RWPE2 (cell line): Measurements from ENCODE around the gene ARID5B.

Source experiments
- ATAC-seq: fragments of 200-7000 bp; cut with Tn5 transposase; 3 replicates; pipeline ENCODE4 v1.9.1; 2021; ENCODE audit warnings: low read depth
- DNase-seq: peaks from one replicate; pipeline ENCODE4 v3.0.0-alpha.2; 2020; ENCODE audit warnings: low spot score
- H3K27ac ChIP-seq: fragments of 450-650 bp; 2 replicates; pipeline ENCODE4 v1.5.1; 2017; ENCODE audit warnings: mild to moderate bottlenecking; ENCODE audit not compliant: poor library complexity, severe bottlenecking
- H3K27me3 ChIP-seq: fragments of 250-450 bp; sonication (Bioruptor Pico); 2 replicates; pipeline ENCODE4 v1.5.1; 2021; ENCODE audit warnings: mild to moderate bottlenecking, moderate library complexity; ENCODE audit not compliant: insufficient read depth, poor library complexity, severe bottlenecking
- H3K36me3 ChIP-seq: fragments of 250-450 bp; sonication (Bioruptor Pico); 2 replicates; pipeline ENCODE4 v1.5.1; 2020; ENCODE audit warnings: low read depth, mild to moderate bottlenecking, moderate library complexity
- H3K4me1 ChIP-seq: fragments of 250-450 bp; sonication (Bioruptor Pico); 2 replicates; pipeline ENCODE4 v1.5.1; 2021; ENCODE audit warnings: mild to moderate bottlenecking, moderate library complexity; ENCODE audit not compliant: insufficient read depth, poor library complexity, severe bottlenecking
- H3K4me3 ChIP-seq: fragments of 250-450 bp; sonication (Bioruptor Pico); 2 replicates; pipeline ENCODE4 v1.5.1; 2021; ENCODE audit warnings: mild to moderate bottlenecking, moderate library complexity; ENCODE audit not compliant: severe bottlenecking
- H3K9me3 ChIP-seq: fragments of 250-450 bp; sonication (Bioruptor Pico); 2 replicates; pipeline ENCODE4 v1.5.1; 2021; ENCODE audit warnings: mild to moderate bottlenecking, moderate library complexity; ENCODE audit not compliant: severe bottlenecking
- CTCF ChIP-seq: fragments of 450-650 bp; IDR thresholded peaks from one replicate; pipeline ENCODE4 v1.5.1; 2017; ENCODE audit warnings: mild to moderate bottlenecking, moderate library complexity; ENCODE audit not compliant: poor library complexity, severe bottlenecking

ARID5B gene

GRCh38 chr10:61970182-61971002 is 68.9 kb downstream of the ARID5B start:
- peaks cover 23% of the 10 kb centered on the region for H3K4me1 ChIP-seq
- no peaks in the 10 kb centered on the region for H3K36me3 ChIP-seq
- H3K27ac ChIP-seq, result no peak overlapping the region
- H3K27me3 ChIP-seq, result no peaks in the 10 kb centered on the region
- no peak overlapping the region for H3K4me3 ChIP-seq
- DNase-seq (no peak), ATAC-seq (no peak)
- no peak for TF ChIP-seq CTCF
- no peaks in the 10 kb centered on the region for H3K9me3 ChIP-seq

GRCh38 chr10:61971003-61971325 is 69.5 kb downstream of the ARID5B start:
- H3K36me3 ChIP-seq, result no peaks in the 10 kb centered on the region
- H3K4me1 ChIP-seq, result peaks cover 27% of the 10 kb centered on the region
- ATAC-seq (no peak), DNase-seq (no peak)
- H3K4me3 ChIP-seq, result no peak overlapping the region
- H3K27ac ChIP-seq, result no peak overlapping the region
- no peaks in the 10 kb centered on the region for H3K9me3 ChIP-seq
- H3K27me3 ChIP-seq, result no peaks in the 10 kb centered on the region
- no peak for TF ChIP-seq CTCF

GRCh38 chr10:61973169-61973568 is 71.7 kb downstream of the ARID5B start:
- no peak for TF ChIP-seq CTCF
- ATAC-seq (no peak), DNase-seq (no peak)
- H3K27ac ChIP-seq, result no peak overlapping the region
- H3K36me3 ChIP-seq, result no peaks in the 10 kb centered on the region
- no peaks in the 10 kb centered on the region for H3K9me3 ChIP-seq
- H3K27me3 ChIP-seq, result no peaks in the 10 kb centered on the region
- peaks cover 27% of the 10 kb centered on the region for H3K4me1 ChIP-seq
- no peak overlapping the region for H3K4me3 ChIP-seq

GRCh38 chr10:61973906-61974305 is 72.4 kb downstream of the ARID5B start:
- Histone ChIP-seq H3K4me3 (no peak overlapping the region), H3K27me3 (no peaks in the 10 kb centered on the region), H3K4me1 (peaks cover 27% of the 10 kb centered on the region), H3K27ac (no peak overlapping the region), H3K9me3 (no peaks in the 10 kb centered on the region), H3K36me3 (no peaks in the 10 kb centered on the region)
- ATAC-seq (no peak), DNase-seq (no peak)
- TF ChIP-seq CTCF, result no peak
